Activated T-helper 17 cell treated with anti-CD3 and anti-CD28 coated beads, Interleukin-2, amount 50 U/mL, for 72 hours (primary cell): Measurements from ENCODE around the gene CCL24. TPM values are rescaled to one million over a fixed set of nuclear protein-coding genes. Genes with fewer than 3 reads are reported as not detected.
"Not testable (repeated sequence)": the region's sequence is repeated elsewhere in the genome, so short reads cannot be mapped to it uniquely, and the experiment has no call there.

Experiments used
- ATAC-seq: fragments of 150-1000 bp; cut with Tn5 transposase; replicated peaks from 2 replicates; pipeline ENCODE4 v1.10.0; 2021; ENCODE audit warnings: mild to moderate bottlenecking, moderate library complexity
- H3K27ac Mint-ChIP-seq: one replicate; pipeline ENCODE4 v1.8.0; 2022; ENCODE audit warnings: mixed read lengths
- H3K27me3 Mint-ChIP-seq: one replicate; pipeline ENCODE4 v1.8.0; 2022; ENCODE audit warnings: mixed read lengths
- H3K36me3 Mint-ChIP-seq: one replicate; pipeline ENCODE4 v1.8.0; 2022; ENCODE audit warnings: low read depth, mild to moderate bottlenecking, mixed read lengths
- H3K4me1 Mint-ChIP-seq: one replicate; pipeline ENCODE4 v1.8.0; 2022; ENCODE audit warnings: mixed read lengths
- H3K4me3 Mint-ChIP-seq: one replicate; pipeline ENCODE4 v1.8.0; 2022; ENCODE audit warnings: mild to moderate bottlenecking, mixed read lengths
- H3K9me3 Mint-ChIP-seq: one replicate; pipeline ENCODE4 v1.8.0; 2022; ENCODE audit warnings: mixed read lengths
- total RNA-seq, 2 donors: library from RNA; stranded (reverse); gene quantifications; one replicate each; pipeline ENCODE4 v1.2.3, GENCODE V29; 2022

CCL24 gene
- total RNA-seq, 2 donors from 2014 or later, result not detected

DNA sequence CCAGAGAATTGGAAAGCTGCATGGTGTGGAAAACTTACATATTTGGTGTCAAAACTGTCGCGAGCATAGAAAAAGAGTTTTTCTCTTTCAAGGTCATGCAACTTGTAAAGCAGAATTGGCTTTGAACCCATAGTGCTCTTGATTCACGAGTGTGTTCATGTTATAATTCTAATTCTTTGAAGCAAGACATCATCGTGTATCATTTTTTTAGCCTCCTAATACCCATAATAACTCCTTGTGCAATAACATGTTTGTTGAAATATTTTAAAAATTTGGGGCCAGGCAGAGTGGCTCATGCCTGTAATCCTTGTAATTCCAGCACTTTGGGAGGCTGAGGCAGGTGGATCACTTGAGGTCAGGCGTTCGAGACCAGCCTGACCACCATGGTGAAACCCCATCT is 4.2 kb downstream of the CCL24 start:
- Mint-ChIP-seq H3K36me3 (no peaks in the 10 kb centered on the region), H3K27ac (no peak overlapping the region), H3K27me3 (peaks cover 5% of the 10 kb centered on the region), H3K9me3 (peaks cover 6% of the 10 kb centered on the region), H3K4me1 (no peaks in the 10 kb centered on the region), H3K4me3 (no peak overlapping the region)
- no peak for ATAC-seq

DNA sequence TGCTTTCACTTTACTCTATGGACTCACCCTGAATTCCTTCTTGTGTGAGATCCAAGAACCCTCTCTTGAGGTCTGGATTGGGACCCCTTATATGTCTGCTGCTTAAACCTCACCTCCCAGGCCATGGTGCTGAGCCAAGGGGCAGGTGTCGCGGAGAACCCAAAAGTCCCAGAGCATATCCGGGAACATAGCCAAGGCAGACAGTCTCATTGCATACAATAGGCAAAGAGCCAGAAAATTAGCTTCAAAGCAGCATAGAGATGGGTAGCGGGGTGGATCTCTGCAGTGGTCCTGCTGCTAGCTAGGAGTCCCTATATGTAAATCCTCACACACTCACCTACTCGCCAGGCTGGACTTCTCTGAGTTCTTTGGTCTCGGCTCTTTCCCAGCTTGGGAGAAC is 5.5 kb downstream of the CCL24 start:
- H3K36me3 Mint-ChIP-seq, result no peaks in the 10 kb centered on the region
- H3K27ac Mint-ChIP-seq, result no peak overlapping the region
- ATAC-seq, result no peak

DNA sequence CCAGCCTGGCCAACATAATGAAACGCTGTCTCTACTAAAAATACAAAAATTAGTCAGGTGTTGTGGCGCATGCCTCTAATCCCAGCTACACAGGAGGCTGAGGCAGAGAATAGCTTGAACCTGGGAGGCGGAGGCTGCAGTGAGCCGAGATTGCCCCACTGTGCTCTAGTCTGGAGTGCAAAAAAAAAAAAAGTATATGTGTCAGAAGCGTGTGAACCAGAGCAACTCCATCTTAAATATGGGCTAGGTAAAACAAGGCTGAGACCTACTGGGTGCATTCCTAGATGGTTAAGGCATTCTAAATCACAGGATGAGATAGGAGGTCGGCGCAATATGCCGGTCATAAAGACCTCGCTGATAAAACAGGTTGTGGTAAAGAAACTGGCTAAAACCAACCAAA is 6.2 kb downstream of the CCL24 start:
- Mint-ChIP-seq H3K9me3 (peaks cover 6% of the 10 kb centered on the region), H3K27me3 (peaks cover 4% of the 10 kb centered on the region), H3K27ac (no peak overlapping the region)

More for the DNA sequence above, 5.5 kb downstream of the CCL24 start:
- Mint-ChIP-seq H3K4me3 (no peak overlapping the region), H3K4me1 (no peaks in the 10 kb centered on the region), H3K27me3 (peaks cover 4% of the 10 kb centered on the region), H3K9me3 (peaks cover 6% of the 10 kb centered on the region)

DNA sequence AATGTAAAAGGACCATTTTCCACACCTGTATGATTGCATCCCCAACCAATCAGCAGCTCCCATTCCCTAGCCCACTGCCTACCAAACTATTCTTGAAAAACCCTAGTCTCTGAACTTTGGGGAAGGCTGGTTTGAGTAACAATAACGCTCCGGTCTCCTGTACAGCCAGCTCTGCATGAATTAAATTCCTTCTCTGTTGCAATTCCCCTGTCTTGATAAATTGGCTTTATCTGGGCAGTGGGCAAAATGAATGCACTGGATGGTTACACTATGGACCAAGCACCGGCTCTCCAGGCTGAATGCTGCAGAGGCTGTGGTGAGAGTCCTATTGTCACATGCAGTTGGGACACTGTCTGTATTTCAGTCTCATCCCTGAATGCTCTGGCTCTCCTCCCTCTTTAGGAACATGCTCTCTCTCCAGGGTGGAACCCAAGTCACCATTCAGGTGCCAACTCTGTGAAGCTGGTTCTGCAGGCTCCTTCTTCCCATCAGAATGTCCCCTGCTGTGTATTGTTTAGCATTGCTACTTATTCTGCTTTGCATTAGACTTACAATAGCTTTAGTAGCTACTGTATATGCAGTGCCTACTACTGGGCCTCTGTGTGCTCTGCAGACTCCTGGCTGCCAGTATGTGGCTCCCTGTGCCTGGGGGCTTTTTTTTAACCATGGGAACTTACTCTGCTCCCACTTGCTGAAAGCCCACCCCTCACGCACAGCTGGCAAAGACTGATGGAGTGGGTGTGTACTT is 6.9 kb downstream of the CCL24 start:
- Mint-ChIP-seq H3K9me3 (peaks cover 6% of the 10 kb centered on the region), H3K4me1 (no peaks in the 10 kb centered on the region), H3K27ac (no peak overlapping the region), H3K4me3 (no peak overlapping the region), H3K27me3 (peaks cover 4% of the 10 kb centered on the region), H3K36me3 (no peaks in the 10 kb centered on the region)
- no peak for ATAC-seq

More for the DNA sequence above, 6.2 kb downstream of the CCL24 start:
- H3K36me3 Mint-ChIP-seq, result no peaks in the 10 kb centered on the region
- H3K4me1 Mint-ChIP-seq, result no peaks in the 10 kb centered on the region
- ATAC-seq, result no peak
- no peak overlapping the region for H3K4me3 Mint-ChIP-seq

DNA sequence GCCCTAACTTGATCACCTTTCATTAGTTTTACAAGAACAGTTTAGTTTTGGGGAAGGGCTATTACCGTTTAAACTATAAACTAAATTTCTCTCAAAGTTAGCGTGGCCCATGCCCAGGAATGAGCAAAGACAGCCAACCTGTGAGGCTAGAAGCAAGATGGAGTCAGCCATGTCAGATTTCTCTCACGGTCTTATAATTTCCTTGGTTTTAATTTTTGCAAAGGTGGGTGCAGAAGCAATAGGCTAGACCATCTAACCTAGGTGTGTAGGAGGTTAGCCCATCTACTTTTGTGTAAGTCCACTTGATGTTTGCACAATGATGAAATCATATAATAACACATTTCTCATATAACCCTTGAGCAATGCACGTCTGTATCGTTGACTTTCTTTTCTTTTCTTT is 8.9 kb downstream of the CCL24 start:
- ATAC-seq, result no peak
- no peak overlapping the region for H3K4me3 Mint-ChIP-seq
- H3K27me3 Mint-ChIP-seq, result peaks cover 4% of the 10 kb centered on the region
- no peaks in the 10 kb centered on the region for H3K36me3 Mint-ChIP-seq
- peaks cover 6% of the 10 kb centered on the region for H3K9me3 Mint-ChIP-seq
- H3K4me1 Mint-ChIP-seq, result no peaks in the 10 kb centered on the region
- H3K27ac Mint-ChIP-seq, result no peak overlapping the region

DNA sequence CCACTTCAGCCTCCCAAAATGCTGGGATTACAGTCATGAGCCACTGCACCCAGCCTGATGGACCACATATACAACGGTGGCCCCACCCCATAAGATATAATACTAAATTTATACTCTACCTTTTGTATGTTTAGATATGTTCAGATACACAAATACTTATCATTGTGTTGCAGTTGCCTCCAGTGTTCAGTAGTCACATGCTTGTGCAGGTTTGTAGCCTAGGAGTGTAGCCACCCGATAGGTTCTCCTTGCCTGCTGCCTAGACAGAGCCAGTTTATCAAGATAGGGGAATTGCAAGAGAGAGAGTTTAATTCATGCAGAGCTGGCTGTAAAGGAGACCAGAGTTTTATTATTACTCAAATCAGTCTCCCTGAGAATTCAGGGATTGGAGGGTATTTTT is 9.6 kb downstream of the CCL24 start:
- no peak overlapping the region for H3K4me3 Mint-ChIP-seq
- ATAC-seq, result no peak
- no peaks in the 10 kb centered on the region for H3K4me1 Mint-ChIP-seq
- H3K27ac Mint-ChIP-seq, result no peak overlapping the region
- peaks cover 6% of the 10 kb centered on the region for H3K9me3 Mint-ChIP-seq
- H3K27me3 Mint-ChIP-seq, result peaks cover 8% of the 10 kb centered on the region
- no peaks in the 10 kb centered on the region for H3K36me3 Mint-ChIP-seq

DNA sequence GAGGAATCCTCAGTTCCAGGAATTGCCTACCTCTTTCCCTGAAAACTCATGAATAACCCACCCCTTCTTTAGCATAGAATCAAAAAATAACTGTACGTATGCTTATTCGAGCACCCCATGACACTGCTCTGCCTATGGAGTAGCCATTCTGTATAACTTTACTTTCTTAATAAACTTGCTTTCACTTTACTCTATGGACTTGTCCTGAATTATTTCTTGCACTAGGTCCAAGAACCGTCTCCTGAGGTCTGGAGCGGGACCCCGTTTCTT is 11.1 kb downstream of the CCL24 start:
- no peak for ATAC-seq
- H3K36me3 Mint-ChIP-seq, result no peaks in the 10 kb centered on the region
- H3K4me3 Mint-ChIP-seq, result no peak overlapping the region
- H3K4me1 Mint-ChIP-seq, result no peaks in the 10 kb centered on the region
- H3K27ac Mint-ChIP-seq, result no peak overlapping the region
- H3K27me3 Mint-ChIP-seq, result peaks cover 8% of the 10 kb centered on the region
- H3K9me3 Mint-ChIP-seq, result peaks cover 6% of the 10 kb centered on the region

DNA sequence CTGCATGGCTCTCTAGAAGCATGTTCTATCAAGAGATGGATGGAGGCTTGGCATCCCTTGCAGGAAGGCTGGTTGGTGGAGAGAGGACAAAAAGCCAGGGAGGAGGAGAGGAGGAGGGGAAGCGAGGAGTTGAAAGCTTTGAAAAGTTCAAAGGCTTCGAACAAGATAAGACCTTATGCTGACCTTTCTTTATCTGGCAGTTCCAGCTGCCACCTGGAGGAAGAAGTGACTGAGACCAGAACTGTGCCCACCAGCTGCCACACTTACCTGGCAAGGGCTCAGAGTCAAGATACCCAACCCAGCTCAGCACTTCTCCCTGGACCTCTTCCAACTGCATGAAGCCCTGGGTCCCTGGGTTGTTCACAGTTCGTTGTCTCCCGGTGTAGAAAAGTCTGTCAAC is 14.8 kb downstream of the CCL24 start:
- no peak for ATAC-seq
- Mint-ChIP-seq H3K27me3 (peaks cover 10% of the 10 kb centered on the region), H3K9me3 (no peaks in the 10 kb centered on the region), H3K36me3 (no peaks in the 10 kb centered on the region), H3K27ac (no peak overlapping the region), H3K4me3 (no peak overlapping the region), H3K4me1 (no peaks in the 10 kb centered on the region)

DNA sequence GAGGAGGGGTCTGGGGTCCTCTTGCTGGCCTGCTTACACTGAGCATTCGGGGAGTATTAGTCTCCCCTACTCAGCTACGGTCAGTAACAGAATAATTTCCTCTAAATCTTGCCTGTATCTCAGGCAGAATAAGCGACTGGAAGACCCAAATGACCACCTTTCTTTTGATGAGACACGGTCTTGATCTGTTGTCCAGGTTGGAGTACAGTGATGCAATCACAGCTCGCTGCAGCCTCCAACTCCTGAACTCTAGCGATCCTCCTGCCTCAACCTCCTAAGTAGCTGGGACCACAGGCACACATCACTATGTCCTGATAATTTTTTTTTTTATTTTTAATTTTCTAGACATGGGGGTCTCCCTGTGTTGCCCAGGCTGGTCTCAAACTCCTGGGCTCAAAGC is 17.2 kb downstream of the CCL24 start:
- no peaks in the 10 kb centered on the region for H3K9me3 Mint-ChIP-seq
- no peak overlapping the region for H3K27ac Mint-ChIP-seq
- H3K4me1 Mint-ChIP-seq, result no peaks in the 10 kb centered on the region
- H3K4me3 Mint-ChIP-seq, result no peak overlapping the region
- peaks cover 6% of the 10 kb centered on the region for H3K27me3 Mint-ChIP-seq
- no peaks in the 10 kb centered on the region for H3K36me3 Mint-ChIP-seq
- ATAC-seq, result no peak

DNA sequence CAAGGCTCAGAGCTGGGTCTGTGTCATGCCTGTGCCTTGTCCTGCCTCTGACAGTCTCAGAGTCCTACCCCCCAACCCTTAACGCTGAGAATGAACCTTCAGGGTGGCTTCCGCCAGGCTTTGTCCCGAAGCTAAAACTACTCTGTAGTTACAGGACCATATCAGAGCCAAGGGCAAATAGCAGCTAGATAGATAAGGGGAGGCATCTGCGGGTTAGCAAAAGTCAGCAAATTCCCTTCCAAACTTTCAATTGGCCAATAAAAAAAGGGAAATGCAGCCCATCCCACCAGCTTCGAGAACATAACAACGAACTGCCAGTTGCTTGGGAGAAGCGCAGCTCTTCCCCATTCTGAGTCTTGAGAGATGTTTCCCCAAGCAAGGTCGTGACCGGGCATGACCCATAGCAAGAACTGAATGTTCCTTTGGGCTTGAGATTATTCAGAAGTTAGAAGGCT is 17.7 kb downstream of the CCL24 start:
- Mint-ChIP-seq H3K4me1 (no peaks in the 10 kb centered on the region), H3K4me3 (no peak overlapping the region), H3K36me3 (no peaks in the 10 kb centered on the region), H3K27ac (no peak overlapping the region), H3K9me3 (no peaks in the 10 kb centered on the region), H3K27me3 (peaks cover 6% of the 10 kb centered on the region)
- ATAC-seq, result no peak

DNA sequence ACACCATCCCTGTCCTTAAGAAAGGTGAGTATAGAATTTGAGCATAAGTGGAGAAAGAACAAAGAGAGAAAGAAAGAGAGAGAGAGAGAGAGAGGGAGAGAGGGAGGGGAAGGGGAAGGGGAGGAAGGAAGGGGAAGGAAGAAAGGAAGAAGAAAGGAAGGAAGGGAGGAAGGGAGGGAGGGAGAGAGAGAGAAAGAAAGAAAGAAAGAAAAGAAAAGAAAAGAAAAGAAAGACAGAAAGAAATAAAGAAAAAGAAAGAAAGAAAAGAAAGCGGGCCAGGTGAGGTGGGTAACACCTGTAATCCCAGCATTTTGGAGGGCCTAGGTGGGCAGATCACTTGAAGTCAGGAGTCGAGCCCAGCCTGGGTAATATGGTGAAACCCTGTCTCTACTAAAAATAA is 19.9 kb downstream of the CCL24 start:
- Mint-ChIP-seq H3K9me3 (no peaks in the 10 kb centered on the region), H3K27me3 (peaks cover 3% of the 10 kb centered on the region), H3K4me1 (no peaks in the 10 kb centered on the region), H3K4me3 (no peak overlapping the region), H3K27ac (no peak overlapping the region), H3K36me3 (no peaks in the 10 kb centered on the region)
- no peak for ATAC-seq

DNA sequence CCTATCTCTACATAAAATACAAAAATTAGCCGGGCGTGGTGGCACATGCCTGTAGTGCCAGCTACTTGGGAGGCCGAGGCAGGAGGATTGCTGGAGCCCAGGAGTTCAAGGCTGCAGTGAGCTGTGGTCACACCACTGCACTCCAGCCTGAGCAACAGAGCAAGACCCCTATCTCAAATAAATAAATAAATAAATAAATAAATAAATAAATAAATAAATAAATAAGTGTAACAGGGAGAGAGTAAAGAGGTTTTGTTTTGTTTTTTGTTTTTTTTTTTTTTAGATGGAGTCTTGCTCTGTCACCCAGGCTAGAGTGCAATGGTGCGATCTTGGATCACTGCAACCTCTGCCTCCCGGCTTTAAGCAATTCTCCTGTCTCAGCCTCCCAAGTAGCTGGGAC is 21.0 kb downstream of the CCL24 start:
- H3K27me3 Mint-ChIP-seq, H3K27ac Mint-ChIP-seq, H3K4me3 Mint-ChIP-seq, H3K36me3 Mint-ChIP-seq, H3K4me1 Mint-ChIP-seq, H3K9me3 Mint-ChIP-seq, ATAC-seq: not testable (repeated sequence)

DNA sequence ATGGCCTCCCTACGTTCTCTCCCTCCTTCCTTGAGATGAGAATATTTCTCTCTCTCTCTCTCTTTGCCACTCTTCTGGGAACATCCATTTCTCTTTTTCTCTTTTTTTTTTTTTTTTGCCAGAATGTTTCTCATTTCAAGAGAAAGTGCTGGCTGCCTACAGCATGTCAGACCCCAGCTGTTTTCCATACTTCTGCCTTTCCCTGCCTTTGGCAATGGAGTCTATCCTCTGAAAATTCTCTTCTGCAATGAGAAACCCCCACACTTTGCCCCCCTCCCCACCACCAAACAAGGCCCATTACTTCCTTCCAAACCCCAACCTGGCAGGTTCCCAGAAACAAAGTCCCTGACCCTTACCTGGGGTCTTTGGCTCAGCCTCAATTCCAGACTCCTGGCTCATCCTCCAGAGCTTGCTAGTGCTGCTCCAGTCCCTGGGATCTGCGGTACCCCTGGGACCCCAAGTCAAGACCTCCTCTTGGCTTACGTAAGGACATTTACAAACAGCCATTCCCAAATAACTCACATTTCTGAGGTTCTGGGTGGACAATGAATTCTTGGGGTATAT is 24.2 kb downstream of the CCL24 start:
- Mint-ChIP-seq H3K9me3 (no peaks in the 10 kb centered on the region), H3K27ac (no peak overlapping the region), H3K4me3 (no peak overlapping the region), H3K4me1 (no peaks in the 10 kb centered on the region), H3K27me3 (no peaks in the 10 kb centered on the region), H3K36me3 (no peaks in the 10 kb centered on the region)
- ATAC-seq, result no peak

DNA sequence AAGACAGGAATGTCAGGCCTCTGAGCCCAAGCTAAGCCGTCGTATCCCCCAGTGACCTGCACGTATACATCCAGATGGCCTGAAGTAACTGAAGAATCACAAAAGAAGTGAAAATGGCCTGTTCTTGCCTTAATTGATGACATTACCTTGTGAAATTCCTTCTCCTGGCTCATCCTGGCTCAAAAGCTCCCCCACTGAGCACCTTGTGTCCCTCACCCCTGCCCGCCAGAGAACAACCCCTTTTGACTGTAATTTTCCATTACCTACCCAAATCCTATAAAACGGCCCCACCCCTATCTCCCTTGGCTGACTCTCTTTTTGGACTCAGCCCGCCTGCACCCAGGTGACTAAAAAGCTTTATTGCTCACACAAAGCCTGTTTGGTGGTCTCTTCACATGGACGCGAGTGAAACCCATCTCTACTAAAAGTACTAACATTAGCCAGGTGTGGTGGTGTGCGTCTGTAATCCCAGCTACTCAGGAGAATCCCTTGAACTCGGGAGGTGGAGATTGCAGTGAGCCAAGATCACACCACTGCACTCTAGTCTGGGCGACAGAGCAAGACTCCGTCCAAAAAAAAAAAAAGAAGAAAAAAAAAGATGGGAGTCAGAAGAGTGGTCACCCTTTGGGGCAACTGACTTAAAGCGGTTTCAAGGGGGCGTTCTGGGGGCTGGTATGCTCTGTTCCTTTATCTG is 25.3 kb downstream of the CCL24 start:
- not testable (repeated sequence) for ATAC-seq, H3K4me3 Mint-ChIP-seq, H3K27me3 Mint-ChIP-seq, H3K27ac Mint-ChIP-seq, H3K36me3 Mint-ChIP-seq, H3K4me1 Mint-ChIP-seq, H3K9me3 Mint-ChIP-seq

DNA sequence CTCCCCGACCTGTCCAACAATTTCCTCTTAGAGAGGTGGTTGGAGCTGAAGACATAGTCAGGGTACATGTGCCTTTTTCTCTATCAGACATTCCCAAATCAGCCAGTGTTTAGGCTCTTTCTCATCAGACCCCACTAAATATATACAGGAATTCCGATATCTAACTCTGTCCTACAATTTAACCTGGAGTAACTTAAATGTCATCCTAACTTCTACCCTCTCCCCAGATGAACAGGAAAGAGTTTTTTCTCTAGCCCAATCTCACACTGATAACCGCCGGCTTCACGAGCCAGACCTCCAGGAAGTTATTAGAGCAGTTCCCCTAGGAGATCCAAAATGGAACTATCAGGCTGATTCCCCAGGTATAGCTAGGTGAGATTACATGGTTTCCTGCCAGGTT is 30.5 kb downstream of the CCL24 start:
- H3K27ac Mint-ChIP-seq, H3K4me3 Mint-ChIP-seq, H3K9me3 Mint-ChIP-seq, H3K36me3 Mint-ChIP-seq, ATAC-seq: not testable (repeated sequence)
- H3K4me1 Mint-ChIP-seq, result peaks cover 16% of the 10 kb centered on the region
- H3K27me3 Mint-ChIP-seq, result peaks cover 25% of the 10 kb centered on the region
